DND-41 (cell line): ENCODE measurements around the gene ZKSCAN1.

Experiments used
- ATAC-seq: fragments of 200-7000 bp; cut with Tn5 transposase; 3 replicates; pipeline ENCODE4 v1.9.1; 2021; ENCODE audit warnings: low read depth; ENCODE audit not compliant: insufficient read depth
- DNase-seq: peaks from one replicate; pipeline ENCODE4 v3.0.0-alpha.2; 2020
- H2AFZ ChIP-seq: 2 replicates; pipeline ENCODE4 v1.6.0; 2012; ENCODE audit warnings: low read depth, low read length
- H3K27ac ChIP-seq: 2 replicates; pipeline ENCODE4 v1.5.1; 2012; ENCODE audit warnings: low read length, inconsistent platforms
- H3K27me3 ChIP-seq: fragments of 200-600 bp; sonication (generic); 2 replicates; pipeline ENCODE4 v1.6.0; 2012; ENCODE audit warnings: low read length, mild to moderate bottlenecking, inconsistent platforms; ENCODE audit not compliant: insufficient read depth, poor library complexity
- H3K36me3 ChIP-seq: 2 replicates; pipeline ENCODE4 v1.5.1; 2012; ENCODE audit warnings: low read length, inconsistent platforms; ENCODE audit not compliant: insufficient read depth
- H3K4me1 ChIP-seq: 2 replicates; pipeline ENCODE4 v1.5.1; 2012; ENCODE audit warnings: mild to moderate bottlenecking, low read length; ENCODE audit not compliant: insufficient read depth
- H3K4me2 ChIP-seq: 2 replicates; pipeline ENCODE4 v1.6.0; 2012; ENCODE audit warnings: mild to moderate bottlenecking, moderate library complexity, low read length, inconsistent platforms; ENCODE audit not compliant: insufficient read depth
- H3K4me3 ChIP-seq, 2 experiments: fragments of 200-600 bp in 1 of 2; shearing (Covaris generic) in 1 of 2; 2 replicates each; pipeline ENCODE4 v1.5.1; 2012 to 2016; ENCODE audit warnings: inconsistent platforms in 2 of 2, low read length in 2 of 2, mild to moderate bottlenecking in 2 of 2, low read depth in 1 of 2, moderate library complexity in 1 of 2
- H3K79me2 ChIP-seq: 2 replicates; pipeline ENCODE4 v1.6.0; 2012; ENCODE audit warnings: low read length, inconsistent platforms; ENCODE audit not compliant: insufficient read depth
- H3K9ac ChIP-seq: 2 replicates; pipeline ENCODE4 v1.6.0; 2012; ENCODE audit warnings: low read depth, mild to moderate bottlenecking, inconsistent platforms, low read length, moderate library complexity
- H3K9me3 ChIP-seq: 2 replicates; pipeline ENCODE4 v1.5.1; 2012; ENCODE audit warnings: low read length, moderate library complexity, mild to moderate bottlenecking, inconsistent platforms; ENCODE audit not compliant: insufficient read depth, severe bottlenecking
- H4K20me1 ChIP-seq: 2 replicates; pipeline ENCODE4 v1.6.0; 2012; ENCODE audit warnings: low read length; ENCODE audit not compliant: insufficient read depth
- CTCF ChIP-seq: IDR thresholded peaks from 2 replicates; pipeline ENCODE4 v1.5.1; 2012; ENCODE audit warnings: borderline replicate concordance, low read length, moderate library complexity, mild to moderate bottlenecking; ENCODE audit not compliant: poor library complexity, severe bottlenecking; ENCODE audit errors: extremely low read depth
- EZH2 ChIP-seq: IDR thresholded peaks from 3 replicates; pipeline ENCODE4 v1.6.1; 2012; ENCODE audit warnings: borderline replicate concordance, low read depth, mild to moderate bottlenecking, moderate library complexity, low read length, inconsistent platforms; ENCODE audit not compliant: severe bottlenecking

ZKSCAN1 gene

DNA sequence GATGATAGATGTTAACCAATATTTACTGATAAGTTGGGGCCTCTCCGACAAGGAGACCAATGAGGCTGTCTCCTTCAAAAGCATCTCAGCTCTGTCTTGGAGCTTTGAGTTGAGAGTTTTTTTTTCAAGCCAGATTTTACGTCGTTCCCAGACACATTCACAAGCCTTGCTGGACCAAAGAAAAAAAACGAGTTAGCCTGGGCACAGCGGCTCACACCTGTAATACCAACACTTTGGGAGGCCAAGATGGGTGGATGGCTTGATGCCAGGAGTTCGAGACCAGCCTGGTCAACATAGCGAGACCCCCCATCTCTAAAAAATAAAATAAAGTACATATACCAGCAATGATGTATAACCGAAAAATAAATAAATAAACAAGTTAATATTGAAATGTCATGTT is 20.6 kb upstream of the ZKSCAN1 start:
- Histone ChIP-seq H3K9me3 (no peaks in the 10 kb centered on the region), H3K36me3 (no peaks in the 10 kb centered on the region), H3K27me3 (no peaks in the 10 kb centered on the region), H2AFZ (no peak overlapping the region), H3K9ac (no peak overlapping the region), H3K4me3 (no peak overlapping the region), H3K79me2 (no peaks in the 10 kb centered on the region), H3K27ac (no peak overlapping the region), H4K20me1 (no peaks in the 10 kb centered on the region), H3K4me2 (no peak overlapping the region), H3K4me1 (peaks cover 24% of the 10 kb centered on the region)
- DNase-seq: no peak
- ATAC-seq: no peak
- TF ChIP-seq EZH2 (no peak), CTCF (no peak)

GRCh38 chr7:99996755-99997544 is 18.4 kb upstream of the ZKSCAN1 start:
- ATAC-seq: no peak
- peak overlapping the region; percentile 69 for H3K4me2 ChIP-seq
- H3K9me3 ChIP-seq: no peaks in the 10 kb centered on the region
- peaks cover 24% of the 10 kb centered on the region for H3K4me1 ChIP-seq
- H3K4me3 ChIP-seq: peak overlapping the region; percentile 28 to 58; a peak in 3 of 4 replicates
- H2AFZ ChIP-seq: peak overlapping the region; percentile 94
- no peak for TF ChIP-seq EZH2
- TF ChIP-seq CTCF: no peak
- no peaks in the 10 kb centered on the region for H3K79me2 ChIP-seq
- H3K27me3 ChIP-seq: no peaks in the 10 kb centered on the region
- H3K36me3 ChIP-seq: no peaks in the 10 kb centered on the region
- DNase-seq: no peak
- H3K27ac ChIP-seq: peak overlapping the region; percentile 72
- no peaks in the 10 kb centered on the region for H4K20me1 ChIP-seq
- peak overlapping the region; percentile 68 for H3K9ac ChIP-seq

DNA sequence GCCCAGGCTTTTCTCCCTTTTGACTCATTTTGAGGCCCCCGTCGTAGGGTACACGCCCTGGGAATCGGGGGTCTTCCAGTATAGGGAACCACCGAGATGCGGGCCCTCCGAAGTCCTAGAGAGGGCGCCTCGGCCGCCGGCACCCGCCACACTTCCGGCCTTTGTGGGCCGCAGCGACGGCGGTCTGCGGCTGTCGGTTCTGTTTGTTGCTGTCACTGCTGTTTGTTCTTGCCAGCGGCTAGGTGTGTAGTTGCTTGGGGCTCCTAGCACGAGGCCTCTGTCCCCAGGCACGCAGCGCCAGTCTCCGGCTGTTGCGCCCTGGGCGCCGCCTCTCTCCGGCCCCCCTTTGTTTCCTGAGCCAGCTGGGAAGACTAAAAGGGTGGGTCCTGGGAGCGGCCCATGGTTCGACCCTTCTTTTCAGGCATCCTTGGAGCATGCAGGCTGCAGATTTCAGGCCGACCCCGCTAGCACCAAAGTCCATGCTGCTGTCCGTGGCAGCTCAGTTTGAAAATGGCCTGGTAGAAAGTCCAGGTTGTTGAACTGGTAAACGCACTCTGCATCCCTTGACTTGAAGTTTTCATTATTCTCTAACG is 17.8 kb upstream of the ZKSCAN1 start:
- no peaks in the 10 kb centered on the region for H3K27me3 ChIP-seq
- peak overlapping the region; percentile 94 for H2AFZ ChIP-seq
- no peaks in the 10 kb centered on the region for H3K36me3 ChIP-seq
- no peaks in the 10 kb centered on the region for H3K79me2 ChIP-seq
- DNase-seq (peak; percentile 81), ATAC-seq (peak; percentile 96)
- H3K27ac ChIP-seq: peak overlapping the region; percentile 72
- no peaks in the 10 kb centered on the region for H4K20me1 ChIP-seq
- peaks cover 24% of the 10 kb centered on the region for H3K4me1 ChIP-seq
- peak overlapping the region; percentile 69 for H3K4me2 ChIP-seq
- H3K4me3 ChIP-seq: peak overlapping the region; percentile 28 to 58; a peak in 3 of 4 replicates
- TF ChIP-seq CTCF: peak; percentile 39
- no peak for TF ChIP-seq EZH2
- peak overlapping the region; percentile 68 for H3K9ac ChIP-seq
- H3K9me3 ChIP-seq: no peaks in the 10 kb centered on the region
